HG03460 (cell line): ENCODE data around the gene HTR1E.
"Not testable (repeated sequence)": the region's sequence is repeated elsewhere in the genome, so short reads cannot be mapped to it uniquely, and the experiment has no call there.

Experiments
- ATAC-seq: cut with Tn5 transposase; IDR thresholded peaks from one replicate; pipeline ENCODE4 v1.9.1; 2021; ENCODE audit not compliant: unreplicated experiment

Gene HTR1E

DNA sequence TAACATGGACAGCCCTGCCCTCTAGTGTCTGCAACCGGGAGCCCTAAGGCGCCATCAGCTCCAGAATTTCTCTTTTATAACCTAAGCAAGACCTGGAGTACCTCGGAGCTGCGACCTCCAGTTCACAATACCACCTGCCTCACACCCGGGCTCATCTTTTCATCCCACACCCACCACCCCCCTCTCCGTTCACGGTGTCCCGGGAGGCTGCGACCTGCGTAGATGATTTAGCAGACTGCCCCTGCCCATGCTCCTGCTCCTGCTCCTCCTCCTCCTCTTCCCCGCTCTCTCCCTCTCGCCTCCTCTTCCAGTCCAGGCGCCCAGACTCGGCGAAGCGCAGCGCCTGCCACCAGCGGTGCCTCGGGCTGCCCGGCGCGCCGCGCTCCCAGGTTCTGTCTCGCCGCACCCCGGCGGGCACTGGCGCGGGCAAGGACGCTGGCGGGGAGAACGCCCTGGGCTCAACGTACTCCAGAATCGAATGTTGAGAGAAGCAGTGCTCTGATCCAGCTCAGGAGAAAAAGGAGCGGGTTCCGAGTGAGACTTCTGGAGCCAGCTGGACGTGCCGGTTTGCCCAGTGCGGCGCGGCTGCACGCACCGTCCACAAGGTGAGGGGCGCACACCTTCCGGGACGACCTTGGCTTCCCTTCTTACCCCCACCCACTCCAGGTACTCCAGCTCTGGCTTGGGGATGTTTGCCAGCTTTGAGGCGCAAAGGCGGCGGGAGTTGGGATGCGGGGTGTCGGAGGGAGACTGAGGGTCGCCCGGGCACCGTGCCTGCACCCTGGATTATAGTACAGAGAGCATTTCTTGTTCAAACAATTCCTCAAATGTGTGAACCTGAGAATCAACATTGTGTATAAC lies at the start of gene HTR1E:
HTR1E (plus strand) TSS at position 310 of the 861 bp plus-strand sequence. CDS start 77,807 bp downstream, outside the sequence.
- no peak for ATAC-seq

GRCh38 chr6:86888301-86888700 lies 49.0 kb upstream of the HTR1E start:
- ATAC-seq, result no peak

GRCh38 chr6:86897265-86897664 lies 40.1 kb upstream of the HTR1E start:
- not testable (repeated sequence) for ATAC-seq

- no peak for ATAC-seq
Observed at GRCh38 chr6:86913795-86914194, 23.5 kb upstream of the HTR1E start.

GRCh38 chr6:86916393-86916792 lies 20.9 kb upstream of the HTR1E start:
- no peak for ATAC-seq

GRCh38 chr6:86927138-86927537 lies 10.2 kb upstream of the HTR1E start:
- ATAC-seq, result not testable (repeated sequence)

GRCh38 chr6:86927859-86928258 lies 9.5 kb upstream of the HTR1E start:
- ATAC-seq, result not testable (repeated sequence)

DNA sequence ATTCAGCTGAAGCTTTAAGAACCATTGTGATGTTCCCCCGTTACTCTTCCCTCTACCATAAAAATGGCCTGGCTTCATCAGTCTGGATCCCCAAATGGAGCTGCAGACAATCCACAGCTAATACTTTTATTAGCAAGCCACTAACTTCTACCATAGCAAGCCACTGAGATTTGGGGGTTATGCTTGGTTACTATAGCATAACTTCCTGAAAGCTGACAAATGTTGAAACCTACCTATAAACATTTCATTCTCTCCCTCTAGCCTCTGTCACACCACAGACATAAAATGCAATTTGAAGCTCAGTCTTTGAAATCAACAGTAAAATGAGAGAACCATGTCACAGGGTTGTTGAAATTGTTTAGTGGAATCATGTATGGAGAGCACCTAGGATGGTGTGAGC lies 3.0 kb upstream of the HTR1E start:
- ATAC-seq, result no peak

GRCh38 chr6:86936834-86937218 lies 502 bp upstream of the HTR1E start:
- no peak for ATAC-seq

GRCh38 chr6:86938814-86939213 lies 1.5 kb downstream of the HTR1E start:
- ATAC-seq, result no peak

DNA sequence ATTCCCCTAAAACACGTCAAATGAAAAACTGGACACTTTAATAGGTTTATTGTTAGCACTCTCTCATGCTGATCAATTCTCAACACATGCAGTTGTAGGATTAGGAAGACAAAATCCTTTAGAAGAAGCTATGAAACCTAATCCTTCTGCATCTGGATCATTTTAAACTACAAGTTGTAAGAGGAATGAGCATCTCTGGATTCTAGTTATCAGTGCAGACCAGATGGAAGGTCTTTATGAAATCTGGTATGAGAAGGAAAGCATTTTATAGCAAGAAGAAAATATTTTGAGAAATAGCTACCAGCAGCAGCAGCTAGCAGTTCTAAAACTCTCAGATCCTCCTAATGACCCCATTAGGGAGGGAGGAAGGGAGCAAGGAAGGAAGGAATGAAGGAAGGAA lies 4.1 kb downstream of the HTR1E start:
- no peak for ATAC-seq

GRCh38 chr6:86942769-86943516 lies 5.6 kb downstream of the HTR1E start:
- ATAC-seq, result no peak

DNA sequence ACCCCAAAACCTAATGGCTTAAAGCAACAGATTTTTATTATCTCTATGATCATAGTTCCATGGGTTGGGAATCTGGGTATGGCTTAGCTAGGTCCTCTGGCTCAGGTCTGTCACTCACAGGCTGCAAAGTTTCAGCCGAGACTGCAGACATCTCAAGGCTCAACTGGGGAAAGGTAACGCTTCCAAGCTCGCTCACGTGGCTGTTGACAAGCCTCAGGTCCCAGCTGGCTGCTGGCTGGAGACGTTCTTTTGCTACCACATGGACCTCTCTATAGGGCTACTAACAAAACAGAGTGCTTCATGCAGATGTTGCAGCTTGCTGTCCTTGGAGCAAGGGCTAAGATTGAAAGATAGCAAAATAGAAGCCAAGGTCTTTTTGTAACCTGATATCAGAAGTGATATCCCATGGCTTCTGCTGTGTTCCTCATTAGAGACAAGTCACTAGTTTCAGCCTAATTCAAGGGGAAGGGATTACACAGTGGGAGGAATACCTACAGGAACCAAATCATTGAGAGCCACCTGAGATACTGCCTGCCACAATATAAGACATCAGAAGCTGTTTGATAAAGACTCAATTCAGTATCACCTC lies 6.6 kb downstream of the HTR1E start:
- no peak for ATAC-seq

DNA sequence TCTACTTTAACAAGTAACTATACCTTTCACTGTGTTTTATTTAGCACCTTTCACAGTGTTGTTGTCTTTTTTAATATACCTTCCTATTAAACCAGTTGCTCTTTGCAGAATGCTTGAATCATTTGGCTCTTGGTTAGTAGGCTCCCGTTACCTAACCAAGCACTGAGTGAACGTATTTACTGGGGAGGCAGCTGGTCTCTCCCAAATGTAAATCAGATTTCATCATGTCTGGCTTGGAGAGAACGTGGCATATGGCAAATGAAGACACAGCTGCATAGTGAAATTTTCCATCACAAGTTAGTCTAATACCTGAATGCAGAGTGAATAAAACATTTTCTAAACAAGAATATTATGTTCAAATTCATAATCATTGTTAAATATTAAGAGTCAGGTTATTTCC lies 12.4 kb downstream of the HTR1E start:
- ATAC-seq, result no peak

DNA sequence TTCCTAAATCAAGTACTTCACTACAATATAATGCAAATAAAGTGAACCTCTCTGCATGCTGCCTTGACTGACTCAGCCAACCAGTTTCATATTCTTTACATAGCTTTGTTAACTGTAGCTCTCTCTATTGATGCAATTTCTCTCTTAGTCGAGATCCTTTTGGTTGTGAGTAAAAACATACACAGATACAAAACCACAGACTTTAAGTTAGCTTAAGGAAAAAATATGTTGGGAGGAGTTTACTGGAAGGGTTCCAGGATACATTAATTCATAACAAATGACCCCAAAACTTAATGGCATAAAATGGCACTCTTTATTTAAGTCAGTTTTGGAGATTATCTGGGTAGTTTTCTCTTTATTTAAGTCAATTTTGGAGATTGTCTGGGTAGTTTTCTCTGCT lies 15.7 kb downstream of the HTR1E start:
- no peak for ATAC-seq

- ATAC-seq, result no peak
Observed at GRCh38 chr6:86959656-86960055, 22.3 kb downstream of the HTR1E start.

GRCh38 chr6:86961455-86962200 lies 24.3 kb downstream of the HTR1E start:
- no peak for ATAC-seq

GRCh38 chr6:86963352-86963751 lies 26.0 kb downstream of the HTR1E start:
- no peak for ATAC-seq

GRCh38 chr6:86964029-86964579 lies 26.8 kb downstream of the HTR1E start:
- ATAC-seq, result no peak

DNA sequence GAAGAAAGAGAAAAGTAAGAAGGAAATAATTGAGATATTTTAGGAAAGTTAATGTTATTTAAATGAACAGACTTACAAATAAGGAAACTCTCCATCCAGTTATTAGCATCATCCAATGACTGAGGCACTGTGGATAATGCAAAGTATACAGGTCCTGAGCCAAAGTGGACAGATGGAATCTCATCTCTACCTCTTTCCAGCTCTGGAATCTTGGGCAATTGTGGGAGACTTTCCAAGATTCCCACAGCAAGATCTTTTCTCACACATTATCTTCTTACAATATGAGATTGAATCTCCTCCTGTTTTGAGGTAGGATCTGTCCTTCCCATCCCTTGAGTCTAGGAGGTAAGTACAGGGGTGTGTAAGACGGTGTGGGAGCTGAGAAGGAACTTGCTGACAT lies 28.9 kb downstream of the HTR1E start:
- ATAC-seq, result no peak

DNA sequence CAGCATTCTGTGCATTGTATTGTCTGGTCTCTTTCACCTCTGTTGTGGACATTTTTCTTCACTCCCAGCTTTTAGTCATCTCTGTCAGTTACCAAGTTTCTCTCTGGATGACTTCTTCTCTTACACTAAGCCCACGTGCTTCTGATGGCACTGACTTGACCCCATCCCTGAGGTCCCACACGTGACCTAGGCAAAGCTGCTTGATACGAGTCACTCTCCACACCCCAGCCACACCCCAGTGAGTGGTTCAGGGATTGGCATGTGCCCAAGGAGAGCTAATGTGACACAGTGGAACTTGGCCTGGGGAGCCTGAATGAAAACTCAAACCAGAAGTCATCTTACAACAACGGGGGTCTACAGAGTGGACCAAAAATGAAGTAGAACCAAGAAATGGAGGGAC lies 32.2 kb downstream of the HTR1E start:
- ATAC-seq, result no peak
